Endothelial cell of umbilical vein (primary cell): ENCODE data around the gene CD5L. TPM values are rescaled to one million over a fixed set of nuclear protein-coding genes. Genes with fewer than 3 reads are reported as not detected.

ENCODE experiments used
- BruUV-seq: library from RNA; stranded (reverse); fragments of 400-500 nt; replicated peaks from 2 replicates; lab custom pipeline; 2021; lab: Mats Ljungman, UMichigan
- CTCF ChIA-PET: fragments of 300-600, 350-600 bp; sonication (Branson Sonifier 250); formaldehyde crosslinking; loops from one replicate; lab custom pipeline; 2021; ENCODE audit warnings: antibody characterized with exemption, inconsistent platforms; lab: Charles Lee
- POLR2A ChIA-PET: fragments of 300-600, 350-600 bp; sonication (Branson Sonifier 250); formaldehyde crosslinking; loops from one replicate; lab custom pipeline; 2021; ENCODE audit warnings: antibody characterized with exemption, inconsistent platforms; lab: Charles Lee
- DNase-seq: peaks from one replicate; pipeline ENCODE4 v3.0.0-alpha.2; 2011; ENCODE audit warnings: low read depth, low spot score
- FAIRE-seq: peaks from 2 replicates; lab custom pipeline; 2011; peaks lifted over from hg19 to GRCh38; lab: Jason Lieb, UNC
- H2AFZ ChIP-seq: 2 replicates; pipeline ENCODE4 v1.6.0; 2012; ENCODE audit warnings: low read depth, low read length, control low read depth, inconsistent platforms
- H3K27ac ChIP-seq: 2 replicates; pipeline ENCODE4 v1.5.1; 2011; ENCODE audit warnings: low read depth, mild to moderate bottlenecking, control low read depth, low read length, moderate library complexity; ENCODE audit not compliant: insufficient read depth
- H3K27me3 ChIP-seq, 2 experiments: 2 replicates each; pipeline versions ENCODE4 v1.6.0 to v1.6.1; 2011; ENCODE audit warnings: low read length in 2 of 2, mixed read lengths in 1 of 2; ENCODE audit not compliant: control insufficient read depth in 2 of 2, insufficient read depth in 2 of 2
- H3K36me3 ChIP-seq, 2 experiments: 2 replicates in 1 of 2; 3 replicates in 1 of 2; pipeline ENCODE4 v1.5.1; 2011; ENCODE audit warnings: low read length in 2 of 2, mild to moderate bottlenecking in 1 of 2, moderate library complexity in 1 of 2; ENCODE audit not compliant: control insufficient read depth in 2 of 2, insufficient read depth in 2 of 2; ENCODE audit errors: extremely low read depth in 1 of 2
- H3K4me1 ChIP-seq: 3 replicates; pipeline ENCODE4 v1.5.1; 2011; ENCODE audit warnings: mild to moderate bottlenecking, low read length; ENCODE audit not compliant: control insufficient read depth, insufficient read depth; ENCODE audit errors: extremely low read depth
- H3K4me2 ChIP-seq: 2 replicates; pipeline ENCODE4 v1.6.1; 2011; ENCODE audit warnings: low read length, control low read depth, mixed read lengths; ENCODE audit not compliant: insufficient read depth
- H3K4me3 ChIP-seq, 3 experiments: fragments of 200-600 bp in 1 of 3; sonication (generic), shearing (Covaris generic) in 1 of 3; replicated peaks in 1 of 3; 2 replicates each; pipeline ENCODE4 v1.5.1; 2011 to 2016; ENCODE audit warnings: control low read depth in 3 of 3, low read length in 3 of 3, mild to moderate bottlenecking in 2 of 3, inconsistent platforms in 1 of 3, low read depth in 1 of 3, moderate library complexity in 1 of 3; ENCODE audit not compliant: insufficient read depth in 1 of 3
- H3K79me2 ChIP-seq: 2 replicates; pipeline ENCODE4 v1.6.0; 2012; ENCODE audit warnings: low read length, inconsistent platforms; ENCODE audit not compliant: control insufficient read depth, insufficient read depth
- H3K9ac ChIP-seq: replicated peaks from 2 replicates; pipeline ENCODE3; 2011; ENCODE audit warnings: low read length, control low read depth; ENCODE audit not compliant: insufficient read depth; ENCODE audit errors: extremely low read depth
- H3K9me1 ChIP-seq: replicated peaks from 3 replicates; pipeline ENCODE4 v1.6.0; 2011; ENCODE audit warnings: mild to moderate bottlenecking, low read length; ENCODE audit not compliant: control insufficient read depth, insufficient read depth; ENCODE audit errors: extremely low read depth
- H3K9me3 ChIP-seq: replicated peaks from 2 replicates; pipeline ENCODE4 v1.5.1; 2012; ENCODE audit warnings: low read length, inconsistent platforms; ENCODE audit not compliant: control insufficient read depth, insufficient read depth
- H4K20me1 ChIP-seq: replicated peaks from 2 replicates; pipeline ENCODE3; 2011; ENCODE audit warnings: mild to moderate bottlenecking, low read length; ENCODE audit not compliant: control insufficient read depth, insufficient read depth; ENCODE audit errors: extremely low read depth
- FOS ChIP-seq: IDR thresholded peaks from 2 replicates; pipeline ENCODE4 v1.6.1; 2011; ENCODE audit warnings: mild to moderate bottlenecking, low read length, moderate library complexity, borderline replicate concordance; ENCODE audit not compliant: insufficient read depth
- GATA2 ChIP-seq: IDR thresholded peaks from 2 replicates; pipeline ENCODE4 v1.7.0; 2011; ENCODE audit warnings: low read depth, mild to moderate bottlenecking, moderate library complexity, mixed read lengths, low read length; ENCODE audit not compliant: insufficient read length, insufficient read depth
- JUN ChIP-seq: IDR thresholded peaks from 2 replicates; pipeline ENCODE4 v1.6.1; 2011; ENCODE audit warnings: borderline replicate concordance, low read depth; ENCODE audit not compliant: insufficient read length, insufficient read depth
- MAX ChIP-seq: IDR thresholded peaks from 2 replicates; pipeline ENCODE4 v1.6.1; 2011; ENCODE audit not compliant: insufficient read depth, insufficient read length
- MYC ChIP-seq: IDR thresholded peaks from one replicate; pipeline ENCODE4 v1.6.1; 2011; ENCODE audit warnings: mild to moderate bottlenecking, low read depth, low read length
- POLR2A ChIP-seq: IDR thresholded peaks from 2 replicates; pipeline ENCODE4 v1.6.1; 2012; ENCODE audit warnings: low read depth, mild to moderate bottlenecking, control low read depth, low read length
- dilution Hi-C: fragments of 300-500 bp; cut with MboI; formaldehyde crosslinking; loops from one replicate; pipeline ENCODE4 v1.15.0; 2019; ENCODE audit warnings: low sequenced_read_pairs; ENCODE audit not compliant: extremely low pct_ligation_motif_present
- intact Hi-C: fragments of 100-400 bp; cut with micrococcal nuclease; formaldehyde crosslinking; loops from one replicate; pipeline ENCODE4 v1.10.0; 2022
- polyA plus RNA-seq, 4 experiments: library from polyadenylated mRNA; depleted of rRNA in 3 of 4; stranded (reverse) in 3 of 4; unstranded in 1 of 4; fragments of >200 nt; gene quantifications; 2 replicates each; pipeline versions ENCODE4 v1.2.1 to v1.2.3, GENCODE V29; 2011 to 2012; ENCODE audit warnings: missing spikeins in 1 of 4
- total RNA-seq: library from RNA; stranded (reverse); gene quantifications from 2 replicates; pipeline ENCODE4 v1.2.3, GENCODE V29; 2021

Gene CD5L
- total and polyA plus RNA-seq, 2 donors (not counting 3 experiments of a cell fraction or from before 2014, with no cell fraction given): not detected

- Histone ChIP-seq H3K27ac (no peak overlapping the region), H3K4me3 (no peak overlapping the region), H3K9me1 (no peaks in the 10 kb centered on the region), H3K27me3 (no peaks in the 10 kb centered on the region), H3K36me3 (no peaks in the 10 kb centered on the region), H3K9me3 (no peaks in the 10 kb centered on the region), H3K9ac (no peak overlapping the region), H4K20me1 (no peaks in the 10 kb centered on the region), H2AFZ (no peak overlapping the region), H3K4me1 (no peaks in the 10 kb centered on the region), H3K4me2 (no peak overlapping the region), H3K79me2 (no peaks in the 10 kb centered on the region)
- FAIRE-seq: no peak
- ChIA-PET CTCF (no interaction called here), POLR2A (no interaction called here)
- no peak for DNase-seq
- intact Hi-C loops (no loop called here), dilution Hi-C loops (no loop called here)
- BruUV-seq: no TSS peak
- no peak for TF ChIP-seq MAX
- TF ChIP-seq JUN: no peak
- no peak for TF ChIP-seq GATA2
These were observed 11.9 kb downstream of the CD5L start for GRCh38 chr1:157829711-157830110.

GRCh38 chr1:157829210-157829609, 12.4 kb downstream of the CD5L start:
- no peak overlapping the region for H3K27ac ChIP-seq
- intact Hi-C loops (no loop called here), dilution Hi-C loops (no loop called here)
- no peak for FAIRE-seq
- no peak for DNase-seq
- no TSS peak for BruUV-seq
- H3K4me3 ChIP-seq: no peak overlapping the region
- no peaks in the 10 kb centered on the region for H3K27me3 ChIP-seq
- TF ChIP-seq MYC (no peak), FOS (no peak), POLR2A (no peak), MAX (no peak)
- no peaks in the 10 kb centered on the region for H3K79me2 ChIP-seq
- no peak overlapping the region for H2AFZ ChIP-seq
- no peaks in the 10 kb centered on the region for H3K9me3 ChIP-seq
- no peaks in the 10 kb centered on the region for H4K20me1 ChIP-seq
- no peaks in the 10 kb centered on the region for H3K4me1 ChIP-seq
- POLR2A ChIA-PET: no interaction called here
- no peaks in the 10 kb centered on the region for H3K36me3 ChIP-seq
- CTCF ChIA-PET: no interaction called here
- H3K4me2 ChIP-seq: no peak overlapping the region
- H3K9me1 ChIP-seq: no peaks in the 10 kb centered on the region
- no peak overlapping the region for H3K9ac ChIP-seq
